ENCODE results near the gene HYDIN.
"Not testable (repeated sequence)": the region's sequence is repeated elsewhere in the genome, so short reads cannot be mapped to it uniquely, and the experiment has no call there.

Gene HYDIN

GRCh38 chr16:71109656-71110208, 120.8 kb downstream of the HYDIN start:
- not testable (repeated sequence) for DNase-seq (ENCODE audit: low read depth in 3 of 3)

- not testable (repeated sequence) for DNase-seq (ENCODE audit: low read depth in 3 of 3)
Measured at GRCh38 chr16:71105881-71106280, 124.6 kb downstream of the HYDIN start.

- DNase-seq (ENCODE audit: low read depth in 3 of 3) = not testable (repeated sequence)
Measured at GRCh38 chr16:71083573-71083972, 146.9 kb downstream of the HYDIN start.

GRCh38 chr16:71080777-71081176, 149.7 kb downstream of the HYDIN start:
- DNase-seq (ENCODE audit: low read depth in 3 of 3) = not testable (repeated sequence)

- DNase-seq (ENCODE audit: low read depth in 3 of 3) = not testable (repeated sequence)
Measured at GRCh38 chr16:71080262-71080661, 150.3 kb downstream of the HYDIN start.

GRCh38 chr16:71070651-71071050, 159.9 kb downstream of the HYDIN start:
- not testable (repeated sequence) for DNase-seq (ENCODE audit: low read depth in 3 of 3)

- DNase-seq (ENCODE audit: low read depth in 3 of 3) = not testable (repeated sequence)
Measured at GRCh38 chr16:71069842-71070241, 160.7 kb downstream of the HYDIN start.

GRCh38 chr16:71053897-71054609, 176.5 kb downstream of the HYDIN start:
- DNase-seq (ENCODE audit: low read depth in 3 of 3) = not testable (repeated sequence)

- not testable (repeated sequence) for DNase-seq (ENCODE audit: low read depth in 3 of 3)
Measured at GRCh38 chr16:71050307-71050706, 180.2 kb downstream of the HYDIN start.

- not testable (repeated sequence) for DNase-seq (ENCODE audit: low read depth in 3 of 3)
Measured at GRCh38 chr16:71039368-71040111, 191.0 kb downstream of the HYDIN start.

- not testable (repeated sequence) for DNase-seq (ENCODE audit: low read depth in 3 of 3)
Measured at GRCh38 chr16:71038421-71038820, 192.1 kb downstream of the HYDIN start.

GRCh38 chr16:71037987-71038386, 192.5 kb downstream of the HYDIN start:
- DNase-seq (ENCODE audit: low read depth in 3 of 3) = not testable (repeated sequence)

- DNase-seq (ENCODE audit: low read depth in 3 of 3) = not testable (repeated sequence)
Measured at GRCh38 chr16:71028032-71028727, 202.3 kb downstream of the HYDIN start.

- DNase-seq (ENCODE audit: low read depth in 3 of 3) = not testable (repeated sequence)
Measured at GRCh38 chr16:71027511-71027910, 203.0 kb downstream of the HYDIN start.

- not testable (repeated sequence) for DNase-seq (ENCODE audit: low read depth in 3 of 3)
Measured at GRCh38 chr16:71023851-71024439, 206.6 kb downstream of the HYDIN start.

GRCh38 chr16:71021961-71022537, 208.5 kb downstream of the HYDIN start:
- not testable (repeated sequence) for DNase-seq (ENCODE audit: low read depth in 3 of 3)

GRCh38 chr16:71019067-71019682, 211.3 kb downstream of the HYDIN start:
- DNase-seq (ENCODE audit: low read depth in 3 of 3) = not testable (repeated sequence)

- not testable (repeated sequence) for DNase-seq (ENCODE audit: low read depth in 3 of 3)
Measured at GRCh38 chr16:71015419-71015818, 215.1 kb downstream of the HYDIN start.

GRCh38 chr16:71009440-71010223, 220.9 kb downstream of the HYDIN start:
- not testable (repeated sequence) for DNase-seq (ENCODE audit: low read depth in 3 of 3)

- not testable (repeated sequence) for DNase-seq (ENCODE audit: low read depth in 3 of 3)
Measured at GRCh38 chr16:71006516-71006915, 224.0 kb downstream of the HYDIN start.

Data from stimulated activated CD4-positive, alpha-beta T cell treated with anti-CD3 and anti-CD28 coated beads, TNF-alpha, amount 100 ng/mL, for 48 hours (primary cell).